Left lung (tissue), 10 donors: ENCODE data around the gene CAPSL. TPM values are rescaled to one million over a fixed set of nuclear protein-coding genes. Genes with fewer than 3 reads are reported as not detected.

Experiments
- ATAC-seq: fragments of 200-7000 bp; cut with Tn5 transposase; one replicate; pipeline ENCODE4 v1.9.1; 2020; ENCODE audit warnings: moderate library complexity
- DNase-seq, 4 donors: peaks; one replicate each; pipeline ENCODE4 v3.0.0-alpha.2; 2013 to 2020
- H3K27ac ChIP-seq, 2 donors: fragments of 200-600 bp; sonication (generic) in 1 of 2; one replicate each; pipeline versions ENCODE4 v1.5.0 to v1.8.0; 2020 to 2021
- H3K27me3 ChIP-seq, 2 donors: fragments of 200-600 bp; sonication (generic) in 1 of 2; one replicate each; pipeline versions ENCODE4 v1.5.0 to v1.8.0; 2020 to 2021
- H3K36me3 ChIP-seq, 2 donors: fragments of 200-600 bp; sonication (generic) in 1 of 2; one replicate each; pipeline versions ENCODE4 v1.5.0 to v1.8.0; 2020 to 2021
- H3K4me1 ChIP-seq, 2 donors: fragments of 200-600 bp; one replicate each; pipeline ENCODE4 v1.8.0; 2021
- H3K4me3 ChIP-seq, 2 donors: fragments of 200-600 bp; sonication (generic) in 1 of 2; one replicate each; pipeline versions ENCODE4 v1.5.0 to v1.8.0; 2020 to 2021; ENCODE audit warnings: mild to moderate bottlenecking in 1 of 2
- H3K9me3 ChIP-seq, 2 donors: fragments of 200-600 bp; sonication (generic) in 1 of 2; one replicate each; pipeline versions ENCODE4 v1.5.0 to v1.8.0; 2020 to 2021
- CTCF ChIP-seq, 2 donors: fragments of 200-600 bp; sonication (generic) in 1 of 2; IDR thresholded peaks; one replicate each; pipeline versions ENCODE4 v1.5.0 to v1.8.0; 2021; ENCODE audit warnings: antibody characterized with exemption in 2 of 2
- intact Hi-C, 2 donors: fragments of 100-400 bp; cut with DNase I; formaldehyde crosslinking; loops; one replicate each; pipeline versions ENCODE4 v1.11.2 to v1.14.2; 2022
- polyA plus RNA-seq, 6 donors: library from polyadenylated mRNA; unstranded; fragments of 120-200 nt; gene quantifications; one replicate each; pipeline ENCODE4 v1.2.1, GENCODE V29; 2013; ENCODE audit not compliant: insufficient read length in 6 of 6
- total RNA-seq, 2 donors: library from RNA; stranded (reverse); fragmentation: NEBNext Ultra II Directional; extraction: Animal tissue kit (Norgen Biotek cat#: 25700); gene quantifications; one replicate each; pipeline ENCODE4 v1.2.1, GENCODE V29; 2021
- donor health status: DM: no; HTN: yes; CAD: no.
- donor health status: DM: no; HTN: no; CAD: no.

The CAPSL gene
- total and polyA plus RNA-seq, 8 donors, result 2.0 to 12.0 (median 6.9) TPM; not detected in 1

GRCh38 chr5:35924122-35924949 is 14.1 kb downstream of the CAPSL start:
- intact Hi-C loops, result loop anchor here in 1 of 2 donors (5.0 kb wide), 2 partner anchors 147 to 272 kb away; no protein-coding TSS in a partner anchor
- Histone ChIP-seq H3K36me3 (no peaks in the 10 kb centered on the region), H3K4me3 (peak overlapping the region in 1 of 2 donors; percentile 12), H3K4me1 (peaks cover 7 to 19% of the 10 kb centered on the region in 2 donors), H3K27me3 (peaks cover 0 to 33% of the 10 kb centered on the region in 2 donors), H3K27ac (no peak overlapping the region), H3K9me3 (peaks cover 0 to 3% of the 10 kb centered on the region in 2 donors)
- DNase-seq (peak in 1 of 4 donors; percentile 20), ATAC-seq (peak; percentile 57)
- TF ChIP-seq CTCF (IDR thresholded peaks at IDR 0.05), result no peak

GRCh38 chr5:35922468-35922867 is 16.0 kb downstream of the CAPSL start:
- no peaks in the 10 kb centered on the region for H3K36me3 ChIP-seq
- H3K27ac ChIP-seq, result no peak overlapping the region
- no peak overlapping the region for H3K4me3 ChIP-seq
- DNase-seq, result no peak
- TF ChIP-seq CTCF (IDR thresholded peaks at IDR 0.05), result no peak
- peaks cover 0 to 3% of the 10 kb centered on the region in 2 donors for H3K9me3 ChIP-seq
- no peak for ATAC-seq
- intact Hi-C loops, result loop anchor here in 1 of 2 donors (5.0 kb wide), 2 partner anchors 145 to 270 kb away; no protein-coding TSS in a partner anchor
- peaks cover 7 to 19% of the 10 kb centered on the region in 2 donors for H3K4me1 ChIP-seq
- peaks cover 0 to 32% of the 10 kb centered on the region in 2 donors for H3K27me3 ChIP-seq

GRCh38 chr5:35921930-35922329 is 16.5 kb downstream of the CAPSL start:
- H3K27me3 ChIP-seq, result peaks cover 0 to 27% of the 10 kb centered on the region in 2 donors
- peaks cover 7 to 19% of the 10 kb centered on the region in 2 donors for H3K4me1 ChIP-seq
- intact Hi-C loops, result loop anchor here in 1 of 2 donors (5.0 kb wide), 2 partner anchors 145 to 270 kb away; no protein-coding TSS in a partner anchor
- ATAC-seq (no peak), DNase-seq (no peak)
- H3K9me3 ChIP-seq, result peaks cover 0 to 3% of the 10 kb centered on the region in 2 donors
- no peak overlapping the region for H3K4me3 ChIP-seq
- H3K27ac ChIP-seq, result no peak overlapping the region
- no peaks in the 10 kb centered on the region for H3K36me3 ChIP-seq
- no peak for TF ChIP-seq CTCF (IDR thresholded peaks at IDR 0.05)

GRCh38 chr5:35920890-35921289 is 17.5 kb downstream of the CAPSL start:
- Histone ChIP-seq H3K4me1 (peaks cover 7 to 15% of the 10 kb centered on the region in 2 donors), H3K36me3 (no peaks in the 10 kb centered on the region), H3K9me3 (peaks cover 0 to 3% of the 10 kb centered on the region in 2 donors), H3K27me3 (peaks cover 0 to 19% of the 10 kb centered on the region in 2 donors), H3K27ac (no peak overlapping the region), H3K4me3 (no peak overlapping the region)
- intact Hi-C loops, result loop anchor here in 1 of 2 donors (5.0 kb wide), 2 partner anchors 144 to 269 kb away; no protein-coding TSS in a partner anchor
- DNase-seq, result peak in 1 of 4 donors; percentile 60
- no peak for ATAC-seq
- TF ChIP-seq CTCF (IDR thresholded peaks at IDR 0.05), result no peak

GRCh38 chr5:35919191-35919590 is 19.2 kb downstream of the CAPSL start:
- Histone ChIP-seq H3K27ac (no peak overlapping the region), H3K4me3 (no peak overlapping the region), H3K36me3 (no peaks in the 10 kb centered on the region), H3K27me3 (peaks cover 0 to 2% of the 10 kb centered on the region in 2 donors), H3K9me3 (peaks cover 0 to 3% of the 10 kb centered on the region in 2 donors), H3K4me1 (peaks cover under 1 to 1% of the 10 kb centered on the region in 2 donors)
- intact Hi-C loops, result no loop called here
- no peak for TF ChIP-seq CTCF (IDR thresholded peaks at IDR 0.05)
- ATAC-seq (no peak), DNase-seq (no peak)
